Skeletal muscle cell (primary cell): Measurements from ENCODE around the gene SYT14.
"Not testable (repeated sequence)": the region's sequence is repeated elsewhere in the genome, so short reads cannot be mapped to it uniquely, and the experiment has no call there.

Experiments used
- DNase-seq: peaks from one replicate; pipeline ENCODE4 v3.0.0-alpha.2; 2010; ENCODE audit warnings: low read depth
- H3K4me3 ChIP-seq: 2 replicates; pipeline ENCODE4 v1.5.1; 2011; ENCODE audit warnings: low read depth, mild to moderate bottlenecking, control low read depth, low read length, moderate library complexity

Gene SYT14

DNA sequence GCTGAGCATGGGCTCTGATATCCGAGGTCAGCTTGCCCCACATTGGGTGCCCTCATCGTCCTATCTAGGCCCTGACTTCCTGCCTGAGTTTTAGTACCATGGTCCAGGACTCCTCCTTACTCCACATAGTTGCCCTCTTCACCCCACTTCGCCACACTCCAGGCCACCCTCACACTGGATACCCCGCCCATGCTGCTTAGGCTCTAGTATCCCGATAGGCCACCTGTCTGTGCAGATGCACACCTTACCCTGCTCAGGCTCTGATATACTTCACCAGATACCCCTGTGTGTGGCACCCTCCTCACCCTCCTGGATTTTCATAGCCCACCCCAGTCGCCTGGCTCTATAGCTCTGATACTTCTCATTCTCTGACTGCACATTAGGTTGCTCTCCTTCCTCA lies 149.0 kb downstream of the SYT14 start:
- H3K4me3 ChIP-seq = no peak overlapping the region
- DNase-seq = no peak

- no peak for DNase-seq
- H3K4me3 ChIP-seq = no peak overlapping the region
Observed at GRCh38 chr1:210089855-210090254, 151.8 kb downstream of the SYT14 start.

GRCh38 chr1:210092366-210092765 lies 154.3 kb downstream of the SYT14 start:
- no peak for DNase-seq
- H3K4me3 ChIP-seq = no peak overlapping the region

DNA sequence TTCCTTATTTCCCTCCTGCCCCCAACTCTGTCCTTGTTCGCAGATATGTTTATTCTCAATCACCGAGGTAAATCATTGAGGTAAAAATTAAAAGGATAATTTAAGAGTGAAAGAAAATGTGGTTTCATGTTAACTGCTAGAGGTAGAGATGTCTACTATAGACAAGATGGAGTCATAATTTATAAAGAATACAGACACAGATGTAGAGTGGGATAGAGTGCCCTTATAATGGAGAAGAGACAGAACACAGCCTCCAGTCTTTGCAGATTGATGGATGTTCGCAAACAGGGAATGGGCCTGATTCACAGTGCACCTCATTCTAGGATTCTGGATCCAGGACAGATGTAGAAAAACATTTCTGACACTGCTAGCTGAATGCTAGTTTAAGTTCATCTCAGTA lies 155.4 kb downstream of the SYT14 start:
- H3K4me3 ChIP-seq = no peak overlapping the region
- DNase-seq = no peak

GRCh38 chr1:210098356-210098755 lies 160.3 kb downstream of the SYT14 start:
- no peak overlapping the region for H3K4me3 ChIP-seq
- DNase-seq = no peak

- no peak for DNase-seq
- H3K4me3 ChIP-seq = no peak overlapping the region
Observed at GRCh38 chr1:210099921-210100320, 161.9 kb downstream of the SYT14 start.

GRCh38 chr1:210104103-210104502 lies 166.1 kb downstream of the SYT14 start:
- no peak overlapping the region for H3K4me3 ChIP-seq
- DNase-seq = no peak

DNA sequence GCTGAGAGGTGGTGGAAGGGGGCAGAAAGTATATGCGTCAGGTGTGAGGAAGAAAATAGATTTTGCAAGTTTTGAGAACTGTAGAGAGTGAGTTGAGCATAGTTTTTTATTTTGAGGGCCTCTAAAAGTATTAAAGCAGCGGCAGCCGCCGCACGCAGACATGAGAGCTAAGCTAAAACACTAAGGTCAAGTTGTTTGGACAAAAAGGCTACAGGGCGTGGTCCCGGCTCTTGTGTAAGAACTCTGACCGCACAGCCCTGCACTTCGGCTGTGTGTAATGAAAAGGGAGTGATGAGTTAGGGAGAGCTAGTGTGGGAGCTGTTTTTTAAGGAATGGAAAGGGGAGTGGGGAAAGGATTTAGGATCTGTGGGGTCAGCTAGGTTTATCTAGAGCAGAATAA lies 174.9 kb downstream of the SYT14 start:
- DNase-seq, H3K4me3 ChIP-seq: not testable (repeated sequence)

- H3K4me3 ChIP-seq = no peak overlapping the region
- DNase-seq = no peak
Observed at GRCh38 chr1:210117198-210117597, 179.2 kb downstream of the SYT14 start.

DNA sequence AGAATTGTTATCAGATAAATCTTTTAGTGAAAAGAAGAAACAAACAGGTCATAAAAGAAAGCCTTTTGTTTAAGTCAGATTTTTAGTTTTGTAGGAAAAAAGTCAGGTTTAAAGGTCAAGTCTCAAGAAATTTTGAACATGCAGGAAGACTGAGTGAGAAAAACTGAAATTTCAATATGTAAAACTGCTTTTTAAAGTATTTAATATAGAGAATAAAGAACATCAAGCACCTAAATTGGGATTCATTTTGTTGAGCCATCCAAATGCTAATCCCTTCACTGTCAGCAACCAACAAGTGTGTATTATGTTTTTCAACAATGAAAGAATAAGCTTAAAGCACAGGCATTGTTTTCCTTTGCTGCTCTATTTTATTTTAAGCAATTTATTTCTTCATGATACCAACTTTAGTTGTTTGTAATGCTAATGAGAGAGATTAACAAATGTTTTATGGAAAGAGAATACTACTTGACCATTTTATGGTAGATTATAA lies 179.7 kb downstream of the SYT14 start:
- no peak for DNase-seq

GRCh38 chr1:210123383-210123782 lies 185.4 kb downstream of the SYT14 start:
- no peak for DNase-seq

More for the DNA sequence above, 179.7 kb downstream of the SYT14 start:
- H3K4me3 ChIP-seq = no peak overlapping the region

DNA sequence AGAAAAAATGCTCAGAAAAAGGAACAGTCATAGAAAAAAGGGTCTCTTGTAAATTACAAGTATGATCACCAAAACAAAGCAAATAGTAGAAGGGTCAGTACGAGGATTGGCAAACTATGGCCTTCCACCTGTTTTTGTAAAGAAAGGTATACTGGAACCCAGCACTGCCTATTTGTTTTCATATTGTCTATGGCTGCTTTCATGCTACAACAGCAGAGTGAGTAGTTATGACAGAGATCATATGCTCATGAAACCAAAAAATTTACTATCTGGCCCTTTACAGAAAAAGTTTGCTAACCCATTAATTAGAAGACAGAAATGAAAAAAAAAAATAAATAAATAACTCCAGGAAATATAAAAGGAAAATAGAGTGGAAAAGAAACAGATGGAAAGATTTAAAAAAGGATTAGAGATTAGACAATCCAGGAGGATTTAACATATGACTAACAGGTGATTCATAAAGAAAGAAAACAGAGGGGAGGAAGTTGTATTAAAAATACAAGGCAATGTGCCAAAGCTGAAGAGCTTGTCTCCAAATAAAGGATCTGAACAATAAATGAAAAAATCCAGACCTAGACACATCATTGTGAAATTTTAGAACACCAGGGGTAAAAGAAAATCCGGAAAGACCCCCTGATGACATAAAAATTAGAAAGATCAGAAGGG lies 186.0 kb downstream of the SYT14 start:
- H3K4me3 ChIP-seq = no peak overlapping the region
- DNase-seq = peak; percentile 27

More at GRCh38 chr1:210123383-210123782, 185.4 kb downstream of the SYT14 start:
- no peak overlapping the region for H3K4me3 ChIP-seq

DNA sequence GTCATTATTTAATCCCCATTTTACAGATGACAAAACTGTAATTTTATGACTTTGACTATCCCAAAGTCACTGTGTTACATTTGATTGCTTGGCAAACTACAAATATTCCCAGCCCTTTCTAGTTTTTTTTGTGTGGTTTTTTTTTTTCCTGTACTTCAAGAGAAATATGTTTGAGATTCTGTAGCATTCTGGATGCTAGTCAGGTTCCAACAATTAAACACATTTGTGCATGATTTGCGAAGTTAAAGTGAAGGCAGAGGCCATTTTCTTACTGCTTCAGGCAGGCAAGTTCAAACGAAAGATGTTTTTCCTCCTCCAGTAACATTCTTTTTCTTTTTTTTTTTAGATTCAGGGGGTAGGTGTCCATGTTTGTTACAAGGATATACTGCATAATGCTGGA lies 186.7 kb downstream of the SYT14 start:
- H3K4me3 ChIP-seq = no peak overlapping the region
- DNase-seq = no peak

GRCh38 chr1:210125143-210125542 lies 187.1 kb downstream of the SYT14 start:
- no peak overlapping the region for H3K4me3 ChIP-seq
- no peak for DNase-seq

DNA sequence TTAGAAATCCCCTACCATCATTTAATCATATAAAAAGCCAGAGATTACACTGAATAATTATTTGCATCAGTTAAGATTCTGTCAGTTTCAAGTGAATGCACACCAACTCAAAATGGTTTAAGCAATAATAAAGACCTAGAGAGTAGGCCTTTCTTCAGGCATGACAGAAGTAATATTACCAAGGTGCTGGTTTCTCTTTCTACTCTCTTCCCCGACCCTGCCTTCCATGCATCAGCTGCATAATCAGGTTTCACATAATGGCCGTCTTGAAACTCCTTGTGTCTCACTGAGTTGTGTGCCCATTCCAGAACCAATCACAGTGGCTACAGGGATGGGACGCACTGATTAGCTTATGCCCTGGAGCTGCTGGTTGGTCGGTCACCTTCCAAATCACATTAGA lies 191.1 kb downstream of the SYT14 start:
- no peak overlapping the region for H3K4me3 ChIP-seq
- DNase-seq = no peak

DNA sequence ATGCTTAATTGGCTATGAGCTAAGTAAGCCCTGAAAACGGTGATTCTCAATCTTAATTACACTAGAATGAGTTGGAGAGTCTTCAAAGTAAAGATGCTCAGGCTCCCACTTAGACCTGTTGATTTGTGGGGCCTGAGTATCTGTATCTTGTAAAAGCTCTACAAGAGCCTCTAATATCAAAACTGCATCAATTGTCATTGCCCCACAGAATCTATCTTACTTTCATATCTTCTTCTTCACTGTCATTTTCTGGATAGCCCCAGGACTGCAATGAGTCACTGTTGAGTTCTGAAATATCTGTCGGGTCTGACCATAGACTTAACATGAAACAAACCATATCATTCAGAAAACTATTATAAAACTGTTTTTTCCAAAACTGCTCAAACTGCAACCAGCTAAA lies 191.7 kb downstream of the SYT14 start:
- H3K4me3 ChIP-seq = no peak overlapping the region
- DNase-seq = no peak

DNA sequence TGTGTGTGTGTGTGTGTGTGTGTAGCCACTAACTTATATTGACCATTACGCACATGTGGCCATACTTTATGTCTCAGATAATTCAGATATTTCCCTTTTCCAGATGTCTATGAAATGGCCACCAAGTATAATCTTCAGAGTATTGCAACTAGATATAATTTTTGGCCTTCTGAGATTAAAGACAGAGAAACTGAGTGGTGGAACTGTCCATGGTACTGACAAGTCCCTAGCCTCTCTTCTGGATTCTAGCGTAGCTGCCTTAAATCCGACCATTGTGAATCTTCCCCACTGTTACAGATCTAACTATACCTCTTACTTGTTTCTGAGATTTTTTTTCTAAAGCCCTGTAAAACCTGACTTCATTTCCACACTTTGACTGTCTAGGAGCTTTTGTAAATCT lies 194.6 kb downstream of the SYT14 start:
- H3K4me3 ChIP-seq = no peak overlapping the region
- DNase-seq = no peak

- H3K4me3 ChIP-seq = no peak overlapping the region
- DNase-seq = no peak
Observed at GRCh38 chr1:210143465-210144062, 205.5 kb downstream of the SYT14 start.

DNA sequence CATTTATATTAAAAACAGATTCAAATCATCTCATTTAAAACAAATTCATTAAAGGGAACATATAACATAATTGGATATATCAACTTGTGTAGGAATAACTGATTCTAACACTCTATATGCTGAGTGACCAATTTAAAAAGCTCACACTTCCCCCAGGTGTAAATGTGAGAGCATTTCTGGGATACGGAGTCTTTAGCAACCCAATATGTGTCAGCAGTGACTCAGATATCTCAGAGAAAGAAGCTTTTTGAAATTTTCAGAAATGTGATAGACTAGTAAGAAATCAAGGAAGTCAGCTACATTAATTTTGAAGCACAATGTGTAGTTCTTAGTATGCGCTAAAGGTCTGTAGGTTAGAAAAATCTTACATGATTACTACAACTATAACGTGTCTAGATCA lies 206.7 kb downstream of the SYT14 start:
- DNase-seq = no peak
- no peak overlapping the region for H3K4me3 ChIP-seq

DNA sequence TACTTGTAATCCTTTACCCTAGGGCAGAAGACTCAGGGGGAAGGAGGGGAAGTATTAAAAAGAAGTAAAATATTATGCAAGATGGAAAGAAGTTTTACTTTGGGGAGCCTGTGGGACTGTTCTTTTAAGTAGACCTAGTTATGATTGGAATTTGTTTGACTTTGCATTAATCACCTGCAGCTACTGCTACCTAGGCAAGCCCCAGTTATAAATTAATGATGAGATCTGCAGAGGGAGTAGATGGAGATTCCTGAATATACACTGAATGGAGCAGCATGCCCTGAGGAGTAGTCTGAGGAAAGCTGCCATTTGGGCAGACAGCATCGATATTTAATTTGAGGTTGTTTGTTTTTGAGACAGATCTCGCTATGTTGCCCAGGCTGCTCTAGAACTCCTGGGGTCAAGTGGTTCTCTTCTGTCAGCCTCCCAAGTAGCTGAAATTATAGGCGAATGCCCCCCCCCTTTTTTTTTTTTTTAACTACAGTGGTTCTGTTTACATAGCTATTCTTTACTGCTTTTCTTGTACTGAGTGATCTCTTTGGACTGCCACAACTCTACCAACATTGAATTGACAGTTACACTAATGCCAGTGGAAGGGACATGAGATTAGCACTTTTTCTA lies 213.1 kb downstream of the SYT14 start:
- no peak for DNase-seq
- H3K4me3 ChIP-seq = no peak overlapping the region

DNA sequence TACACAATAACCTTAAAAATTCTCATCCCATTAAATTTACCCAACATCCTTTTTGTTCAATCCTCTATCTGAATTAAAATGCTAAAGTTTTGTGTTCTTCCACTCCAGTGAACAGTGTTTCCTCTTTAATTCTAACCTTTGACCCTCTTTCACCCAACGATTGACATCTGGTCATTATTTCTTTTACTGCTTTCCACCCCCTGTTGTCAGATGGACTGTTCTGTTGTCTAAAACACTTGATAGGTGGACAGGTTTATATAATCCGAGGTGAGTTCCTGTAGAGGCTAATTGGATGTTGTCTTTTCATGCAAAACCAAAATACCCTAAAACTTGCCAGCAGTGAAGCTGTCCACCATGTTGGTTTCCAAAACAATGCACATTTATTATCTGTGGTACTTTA lies 221.2 kb downstream of the SYT14 start:
- no peak overlapping the region for H3K4me3 ChIP-seq
- no peak for DNase-seq
